Activated CD8-positive, alpha-beta memory T cell treated with anti-CD3 and anti-CD28 coated beads, Interleukin-2, amount 50 U/mL, for 1 hour (primary cell): ENCODE measurements around the gene ANXA2R.
"Not testable (repeated sequence)": the region's sequence is repeated elsewhere in the genome, so short reads cannot be mapped to it uniquely, and the experiment has no call there.

Experiments used
- DNase-seq: peaks from one replicate; pipeline ENCODE4 v3.0.0-alpha.2; 2020; ENCODE audit errors: extremely low read depth

The ANXA2R gene

GRCh38 chr5:43033841-43034590 lies 6.1 kb downstream of the ANXA2R start:
- no peak for DNase-seq

DNA sequence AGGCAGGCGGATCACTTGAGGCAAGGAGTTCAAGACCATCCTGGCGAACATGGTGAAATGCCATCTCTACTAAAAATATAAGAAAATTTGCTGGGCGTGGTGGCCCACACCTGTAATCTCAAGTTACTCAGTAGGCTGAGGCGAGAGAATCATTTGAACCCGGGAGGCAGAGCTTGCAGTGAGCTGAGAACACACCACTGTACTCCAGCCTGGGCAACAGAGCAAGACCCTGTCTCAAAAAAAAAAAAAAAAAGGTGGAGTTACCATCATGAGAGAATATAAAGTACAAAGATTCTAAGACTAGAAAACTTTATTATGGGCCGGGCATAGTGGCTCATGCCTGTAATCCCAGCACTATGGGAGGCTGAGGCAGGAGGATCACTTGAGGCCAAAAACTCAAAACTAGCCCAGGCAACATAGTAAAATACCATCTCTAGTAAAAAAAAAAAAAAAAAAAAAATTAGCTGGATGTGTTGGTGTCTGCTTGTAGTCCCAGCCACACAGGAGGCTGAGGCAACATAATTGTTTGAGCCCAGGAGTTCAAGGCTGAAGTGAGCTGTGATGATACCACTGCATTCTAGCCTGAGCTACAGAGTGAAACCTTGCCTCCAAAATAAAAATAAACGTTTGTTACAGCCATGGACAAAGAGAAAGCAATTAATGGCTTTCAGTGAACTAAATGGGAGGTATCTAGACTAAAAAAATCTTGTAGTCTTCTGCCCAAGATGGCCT lies 12.9 kb downstream of the ANXA2R start:
- DNase-seq, result no peak

- DNase-seq, result not testable (repeated sequence)
Measured at GRCh38 chr5:43025184-43025950, 14.8 kb downstream of the ANXA2R start.

- DNase-seq, result no peak
Measured at GRCh38 chr5:43024217-43024616, 15.9 kb downstream of the ANXA2R start.

DNA sequence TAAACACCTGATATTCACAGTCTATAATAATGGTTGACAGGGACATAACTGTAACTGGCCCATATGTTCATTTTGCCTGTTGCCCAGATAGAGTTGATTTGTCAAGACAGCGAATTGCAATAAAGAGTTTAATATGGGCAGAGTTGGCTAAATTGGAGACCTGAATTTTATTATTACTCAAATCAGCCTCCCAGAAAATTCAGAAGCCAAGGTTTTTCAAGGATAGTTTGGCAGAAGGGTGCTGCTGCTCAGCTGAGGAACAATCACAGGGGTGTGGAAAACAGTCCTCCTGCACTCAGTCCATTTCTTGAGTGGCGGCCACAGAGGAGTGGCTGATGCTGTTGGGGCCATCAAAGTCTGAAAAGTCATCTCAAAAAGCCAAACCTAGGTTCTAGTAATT lies 19.0 kb downstream of the ANXA2R start:
- DNase-seq, result no peak

- DNase-seq, result no peak
Measured at GRCh38 chr5:43020399-43020746, 19.7 kb downstream of the ANXA2R start.

DNA sequence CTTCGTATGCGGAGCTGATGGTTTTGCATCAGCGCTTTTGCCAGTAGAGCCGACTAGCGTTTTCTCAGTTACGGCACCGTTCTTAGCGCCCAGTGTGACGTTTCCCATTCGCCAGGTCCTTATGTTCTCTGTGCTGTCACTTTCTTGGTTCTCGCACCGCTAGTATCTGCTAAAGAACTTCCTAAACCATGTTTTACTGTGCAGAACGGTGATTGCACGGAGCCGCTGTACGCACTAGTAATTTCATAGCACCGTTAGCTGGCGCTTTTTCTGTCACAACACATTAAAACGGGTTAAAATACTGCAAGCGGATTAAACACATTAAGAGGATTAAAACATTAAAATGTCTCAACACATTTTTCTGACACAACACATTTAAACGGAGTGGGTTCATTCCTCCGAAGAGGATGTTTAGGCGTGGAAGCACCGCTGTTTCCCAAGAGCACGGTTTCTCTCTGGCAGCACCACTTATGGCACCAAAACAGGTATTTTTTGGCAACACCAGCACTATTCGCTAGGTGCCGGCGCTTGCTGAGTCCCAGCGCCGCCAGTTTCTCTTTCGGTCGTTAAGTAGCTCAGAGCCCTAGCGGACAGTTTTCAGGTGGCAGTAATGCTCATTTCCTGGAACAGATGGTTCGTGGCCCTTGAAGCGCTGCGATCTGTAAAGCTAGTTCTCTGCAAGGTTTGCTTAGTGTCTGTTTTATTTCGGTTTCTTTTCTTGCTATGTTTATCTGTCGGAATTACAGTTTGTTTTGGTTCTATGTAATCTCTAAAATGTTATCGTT lies 20.3 kb downstream of the ANXA2R start:
- DNase-seq, result peak; percentile 77

- no peak for DNase-seq
Measured at GRCh38 chr5:43019291-43019613, 20.9 kb downstream of the ANXA2R start.

- no peak for DNase-seq
Measured at GRCh38 chr5:43017428-43017815, 22.7 kb downstream of the ANXA2R start.

DNA sequence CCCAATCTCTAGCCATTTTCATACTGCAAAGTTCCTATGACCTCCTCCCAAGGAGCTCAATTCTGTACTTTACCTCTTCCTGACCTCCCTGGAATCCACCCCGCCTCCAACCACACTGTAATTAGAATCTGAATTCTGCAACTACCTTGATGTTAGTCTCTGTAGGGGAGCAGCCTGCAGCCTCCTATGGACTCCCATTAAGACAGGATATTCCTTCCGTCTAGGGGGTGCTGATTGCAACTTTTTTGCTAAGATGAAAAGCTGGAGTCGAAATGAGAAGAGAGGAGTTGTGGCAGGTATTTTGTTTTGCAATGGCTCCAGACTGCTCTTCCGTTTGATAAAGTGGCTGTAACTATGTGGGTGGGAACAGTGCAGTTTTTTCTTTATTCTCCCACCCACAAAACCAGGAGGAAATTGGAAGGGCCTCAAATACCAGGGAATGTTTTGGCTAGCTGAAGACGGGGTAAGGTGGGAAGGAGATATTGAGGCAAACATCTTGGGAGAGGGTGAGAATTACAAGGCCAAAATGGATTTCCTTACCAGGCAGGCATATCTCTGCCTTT lies 23.8 kb downstream of the ANXA2R start:
- no peak for DNase-seq

GRCh38 chr5:43014522-43014921 lies 25.6 kb downstream of the ANXA2R start:
- DNase-seq, result no peak

- DNase-seq, result no peak
Measured at GRCh38 chr5:43010935-43011315, 29.2 kb downstream of the ANXA2R start.

GRCh38 chr5:43008363-43009153 lies 31.6 kb downstream of the ANXA2R start:
- DNase-seq, result peak; percentile 82

DNA sequence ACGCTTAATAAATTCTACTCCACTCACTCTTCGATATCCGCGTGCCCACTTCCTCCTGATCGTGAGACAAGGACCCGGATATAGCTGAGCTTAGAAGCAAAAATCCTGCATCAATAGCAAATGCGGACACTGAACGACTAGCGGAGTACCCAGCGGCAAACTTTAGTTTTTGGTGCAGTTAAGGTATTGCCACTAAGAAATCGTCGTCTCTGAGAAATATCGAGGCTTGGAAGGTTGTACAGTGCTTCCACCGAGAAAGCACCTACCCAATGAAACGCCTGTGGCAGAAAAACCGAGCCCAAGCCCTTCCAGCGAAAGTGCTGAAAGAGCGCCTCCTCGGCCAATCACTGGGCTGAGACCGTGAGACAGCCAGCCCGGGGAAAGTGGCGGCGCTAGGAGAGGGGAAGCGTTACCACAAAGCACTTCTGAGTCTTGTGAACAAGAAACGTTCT lies 32.2 kb downstream of the ANXA2R start:
- peak; percentile 64 for DNase-seq

GRCh38 chr5:43007246-43007910 lies 32.7 kb downstream of the ANXA2R start:
- DNase-seq, result peak; percentile 45

- no peak for DNase-seq
Measured at GRCh38 chr5:43006424-43007202, 33.5 kb downstream of the ANXA2R start.

DNA sequence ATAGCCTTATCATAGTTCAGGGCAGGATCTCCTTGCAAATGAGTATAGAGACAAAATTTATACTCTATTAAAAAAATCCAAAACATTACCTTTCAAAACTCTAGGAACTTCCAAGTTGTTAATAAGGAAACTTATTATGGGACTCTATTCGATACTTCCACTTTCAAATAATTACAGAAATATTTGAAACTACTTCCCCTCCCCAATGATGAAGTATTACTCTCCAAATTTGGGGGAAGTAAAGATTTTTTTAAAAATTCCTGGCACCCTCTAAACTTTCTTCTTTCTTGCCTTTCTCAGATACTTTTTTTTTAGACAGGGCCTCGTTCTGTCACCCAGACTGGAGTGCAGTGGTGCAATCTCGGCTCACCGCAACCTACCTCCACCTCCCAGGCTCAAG lies 35.1 kb downstream of the ANXA2R start:
- no peak for DNase-seq

GRCh38 chr5:43001748-43002147 lies 38.4 kb downstream of the ANXA2R start:
- no peak for DNase-seq

DNA sequence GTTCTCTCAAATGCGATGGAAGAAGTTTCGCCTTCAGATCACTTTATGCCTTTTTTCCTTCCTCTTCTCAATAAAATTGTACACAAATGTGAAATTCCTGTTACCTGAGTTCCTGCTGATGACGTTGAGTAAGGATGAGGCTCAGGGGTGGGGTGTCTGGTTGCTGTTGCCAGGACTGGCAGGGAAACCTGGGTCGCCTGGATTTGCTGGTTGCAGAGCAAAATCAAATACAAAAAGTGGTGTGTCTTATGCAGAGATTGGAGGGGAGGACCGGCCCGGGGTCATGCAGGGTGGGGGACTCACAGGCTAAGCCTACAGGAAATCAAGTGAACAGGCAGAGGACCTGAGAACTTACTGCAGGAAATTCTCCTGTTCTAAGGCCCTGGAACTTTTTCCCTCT lies 39.2 kb downstream of the ANXA2R start:
- DNase-seq, result no peak
